ENCODE results near the gene DLGAP1. TPM values are rescaled to one million over a fixed set of nuclear protein-coding genes. Genes with fewer than 3 reads are reported as not detected.
"Not testable (repeated sequence)": the region's sequence is repeated elsewhere in the genome, so short reads cannot be mapped to it uniquely, and the experiment has no call there.

The DLGAP1 gene
- total RNA-seq, 1 donor from 2014 or later = 0.48 TPM

- ATAC-seq; DNase-seq (ENCODE audit: low spot score): not testable (repeated sequence)
These were observed 871.8 kb downstream of the DLGAP1 start for GRCh38 chr18:3583106-3583872.

GRCh38 chr18:3581890-3582289 lies 873.2 kb downstream of the DLGAP1 start:
- DNase-seq (ENCODE audit: low spot score) = no peak
- no peak for ATAC-seq

DNA sequence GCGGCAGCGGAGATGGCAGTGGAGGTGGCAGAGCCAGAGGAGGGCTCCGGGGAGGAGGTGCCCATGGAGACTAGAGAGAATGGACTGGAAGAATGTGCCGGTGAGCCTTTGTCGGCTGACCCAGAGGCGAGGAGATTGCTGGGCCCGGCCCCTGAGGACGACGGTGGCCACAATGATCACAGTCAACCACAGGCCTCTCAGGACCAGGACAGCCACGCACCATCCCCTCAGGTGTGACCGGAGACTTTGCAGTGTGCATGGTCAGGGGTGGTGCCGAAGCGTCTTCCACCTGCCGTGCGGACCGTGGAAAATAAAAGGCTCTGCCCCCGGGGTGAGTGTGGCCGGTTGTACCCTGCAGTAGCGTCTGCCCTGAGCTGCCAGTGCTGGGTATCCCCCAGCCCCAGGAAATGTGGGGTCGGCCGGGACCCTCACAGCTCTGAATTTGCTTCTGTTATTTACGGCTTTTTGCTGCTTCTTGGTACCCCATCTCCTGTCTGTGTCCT lies 874.5 kb downstream of the DLGAP1 start:
- not testable (repeated sequence) for DNase-seq (ENCODE audit: low spot score); ATAC-seq

- DNase-seq (ENCODE audit: low spot score) = no peak
- no peak for ATAC-seq
These were observed 875.4 kb downstream of the DLGAP1 start for GRCh38 chr18:3579701-3580100.

DNA sequence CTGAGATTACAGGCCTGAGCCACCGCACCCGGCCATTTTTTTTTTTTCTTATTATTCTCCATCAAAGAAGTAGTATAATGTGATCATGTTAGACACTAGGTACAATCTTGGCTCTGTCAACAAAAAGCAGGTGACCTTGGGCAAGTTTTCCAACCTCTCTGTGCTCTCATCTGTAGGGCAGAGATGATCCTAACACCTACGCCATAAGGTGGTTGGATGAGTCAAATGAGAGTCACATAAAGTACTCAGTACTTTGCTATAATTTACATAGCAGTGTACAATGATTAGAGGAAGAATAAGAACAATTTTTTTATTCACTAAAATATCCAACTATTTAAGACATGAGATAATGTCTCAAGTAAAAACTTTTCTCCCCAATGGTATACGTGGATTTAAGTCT lies 876.5 kb downstream of the DLGAP1 start:
- DNase-seq (ENCODE audit: low spot score) = no peak
- no peak for ATAC-seq

GRCh38 chr18:3577281-3577855 lies 877.7 kb downstream of the DLGAP1 start:
- ATAC-seq (no peak), DNase-seq (ENCODE audit: low spot score) (no peak)

DNA sequence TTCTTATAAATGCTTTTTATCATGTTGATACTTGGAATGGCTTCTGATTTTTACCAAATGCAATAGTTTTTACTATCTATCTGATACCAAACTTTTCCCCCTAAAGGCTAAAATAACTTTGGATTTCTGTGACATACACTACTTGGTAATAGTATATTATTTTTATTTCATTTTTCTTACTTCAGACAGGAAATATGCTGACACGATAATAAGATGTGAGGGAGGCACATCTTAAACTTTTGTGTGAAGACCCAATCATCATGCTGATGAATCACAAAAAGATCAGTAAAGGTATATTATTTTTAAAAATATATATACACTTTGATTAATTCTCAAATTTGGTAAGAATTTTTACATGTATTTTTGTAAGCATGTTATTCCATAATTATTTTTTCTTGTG lies 882.3 kb downstream of the DLGAP1 start:
- DNase-seq (ENCODE audit: low spot score) (no peak), ATAC-seq (no peak)

GRCh38 chr18:3566851-3567250 lies 888.3 kb downstream of the DLGAP1 start:
- no peak for DNase-seq (ENCODE audit: low spot score)
- no peak for ATAC-seq

DNA sequence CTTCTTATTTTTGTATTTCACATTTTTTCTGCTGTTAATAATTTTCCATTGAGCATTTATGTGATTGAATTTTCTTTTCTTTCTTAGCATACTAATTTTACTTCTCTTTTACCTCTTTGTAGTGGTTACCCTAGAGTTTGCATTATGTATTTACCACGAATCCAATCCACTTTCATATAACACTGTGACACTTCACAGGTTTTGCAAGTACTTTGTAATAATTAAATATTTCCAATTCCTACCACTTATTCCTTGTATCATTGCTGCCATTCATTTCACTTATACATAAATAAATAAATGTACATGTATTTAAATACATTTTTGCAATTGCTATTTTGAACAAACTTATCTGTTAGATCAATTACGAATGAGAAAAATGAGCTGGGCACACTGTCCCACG lies 894.4 kb downstream of the DLGAP1 start:
- DNase-seq (ENCODE audit: low spot score) = no peak
- no peak for ATAC-seq

- DNase-seq (ENCODE audit: low spot score) (no peak), ATAC-seq (no peak)
These were observed 900.2 kb downstream of the DLGAP1 start for GRCh38 chr18:3554811-3555427.

DNA sequence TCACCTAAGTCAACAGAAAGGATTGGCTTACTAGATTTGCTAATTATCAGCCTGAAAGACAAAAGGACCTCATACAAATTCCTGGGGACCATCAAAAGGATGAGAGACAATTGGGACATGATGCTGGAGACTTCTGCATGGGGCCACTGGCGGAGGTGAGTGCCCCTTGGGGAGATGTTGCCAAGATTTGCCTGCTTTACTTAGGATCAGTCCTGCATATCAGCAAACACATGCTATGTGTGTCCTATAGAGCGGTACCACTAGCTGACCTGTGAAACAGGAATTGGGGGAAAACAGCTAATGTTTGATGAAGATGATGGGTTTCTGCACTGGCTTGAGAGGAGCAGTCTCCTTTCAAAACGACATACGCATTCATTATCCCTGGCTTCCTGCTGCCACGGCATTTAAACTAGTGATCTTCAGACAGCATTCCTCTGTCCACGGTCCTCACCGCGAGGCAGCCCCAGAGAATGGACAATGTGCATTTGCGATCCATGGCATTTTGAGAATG lies 901.0 kb downstream of the DLGAP1 start:
- DNase-seq (ENCODE audit: low spot score) (no peak), ATAC-seq (no peak)

- ATAC-seq = no peak
- DNase-seq (ENCODE audit: low spot score) = no peak
These were observed 902.8 kb downstream of the DLGAP1 start for GRCh38 chr18:3552305-3552704.

DNA sequence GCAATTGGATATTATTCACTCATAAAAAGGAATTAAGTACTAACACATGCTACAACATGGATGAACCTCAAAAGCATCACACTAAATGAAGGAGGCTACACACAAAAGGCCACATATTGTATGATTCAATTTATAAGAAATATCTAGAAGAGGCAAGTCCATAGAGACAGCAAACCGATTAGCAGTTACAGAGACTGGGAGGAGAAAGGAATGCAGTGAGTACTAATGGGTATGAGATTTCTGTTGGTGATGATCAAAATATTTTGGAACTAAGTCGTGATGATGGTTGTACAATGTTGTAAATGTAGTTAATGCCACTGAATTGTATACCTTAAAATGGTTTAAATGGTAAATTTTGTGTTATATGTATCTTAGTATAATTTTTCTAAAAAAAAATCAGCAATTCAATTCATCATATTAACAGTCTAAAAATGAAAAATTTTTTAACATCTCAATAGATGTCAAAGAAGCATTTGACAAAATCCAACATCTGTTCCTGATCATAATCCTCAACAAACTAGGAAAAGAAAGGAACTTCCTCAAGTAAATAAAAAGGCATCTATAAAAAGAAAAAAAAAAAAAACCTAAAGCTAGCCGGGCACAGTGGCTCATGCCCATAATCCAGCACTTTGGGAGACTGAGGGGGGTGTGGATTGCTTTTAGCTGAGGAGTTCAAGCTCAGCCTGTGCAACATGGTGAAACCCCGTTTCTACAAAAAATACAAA lies 907.1 kb downstream of the DLGAP1 start:
- ATAC-seq (no peak), DNase-seq (ENCODE audit: low spot score) (no peak)

DNA sequence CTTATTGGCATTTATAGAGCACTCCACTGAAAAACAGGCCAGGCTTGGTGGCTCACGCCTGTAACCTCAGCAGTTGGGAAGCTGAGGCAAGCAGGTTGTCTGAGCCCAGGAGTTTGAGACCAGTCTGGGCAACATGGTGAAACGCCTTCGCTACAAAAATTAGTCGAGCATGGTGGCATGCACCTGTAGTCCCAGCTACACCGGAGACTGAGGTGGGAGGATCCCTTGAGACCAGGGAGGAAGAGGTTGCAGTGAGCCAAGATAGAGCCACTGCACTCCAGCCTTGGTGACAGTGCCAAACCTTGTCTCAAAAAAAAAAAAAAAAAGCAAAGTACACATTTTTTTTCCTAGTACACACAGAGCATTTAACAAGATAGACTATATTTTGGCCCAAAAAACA lies 909.0 kb downstream of the DLGAP1 start:
- ATAC-seq = no peak
- no peak for DNase-seq (ENCODE audit: low spot score)

DNA sequence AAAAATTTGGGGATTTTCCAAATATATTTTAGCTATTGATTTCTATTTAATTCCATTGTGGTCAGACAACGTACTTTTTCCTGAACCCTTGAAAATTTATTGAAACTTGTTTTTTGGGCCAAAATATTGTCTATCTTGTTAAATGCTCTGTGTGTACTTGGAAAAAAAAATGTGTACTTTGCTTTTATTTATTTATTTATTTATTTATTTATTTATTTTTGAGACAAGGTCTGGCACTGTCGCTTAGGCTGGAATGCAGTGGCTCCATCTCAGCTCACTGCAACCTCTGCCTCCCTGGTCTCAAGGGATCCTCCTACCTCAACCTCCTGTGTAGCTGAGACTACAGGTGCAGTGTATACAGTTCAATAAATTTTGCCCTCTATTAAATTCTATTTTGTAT lies 910.6 kb downstream of the DLGAP1 start:
- DNase-seq (ENCODE audit: low spot score) (no peak), ATAC-seq (no peak)

- DNase-seq (ENCODE audit: low spot score) (no peak), ATAC-seq (no peak)
These were observed 913.3 kb downstream of the DLGAP1 start for GRCh38 chr18:3541549-3542386.

- DNase-seq (ENCODE audit: low spot score) (no peak), ATAC-seq (no peak)
These were observed 914.1 kb downstream of the DLGAP1 start for GRCh38 chr18:3540805-3541548.

GRCh38 chr18:3538954-3539617 lies 916.0 kb downstream of the DLGAP1 start:
- DNase-seq (ENCODE audit: low spot score) (no peak), ATAC-seq (no peak)

- DNase-seq (ENCODE audit: low spot score) = no peak
- no peak for ATAC-seq
These were observed 916.7 kb downstream of the DLGAP1 start for GRCh38 chr18:3538456-3538855.

Measured in left lobe of liver (tissue), 2 donors.